Stimulated activated CD8-positive, alpha-beta memory T cell treated with anti-CD3 and anti-CD28 coated beads, Interleukin-4, amount 100 ng/mL, for 48 hours (primary cell): Measurements from ENCODE around the gene CSN2.
"Not testable (repeated sequence)": the region's sequence is repeated elsewhere in the genome, so short reads cannot be mapped to it uniquely, and the experiment has no call there.

Source experiments
- DNase-seq: peaks from one replicate; pipeline ENCODE4 v3.0.0-alpha.2; 2020

CSN2 gene

GRCh38 chr4:69965628-69966027, at the start of gene CSN2:
Gene CSN2, minus strand, starts transcription at chr4:69965728. Its CDS starts 4,733 bp downstream, at chr4:69960995.
- DNase-seq, result no peak

- no peak for DNase-seq
These were observed 43.2 kb upstream of the CSN2 start for GRCh38 chr4:70008771-70009170.

- DNase-seq, result no peak
These were observed 37.0 kb upstream of the CSN2 start for GRCh38 chr4:70002507-70002906.

GRCh38 chr4:70000711-70001110, 35.2 kb upstream of the CSN2 start:
- no peak for DNase-seq

GRCh38 chr4:69999420-69999819, 33.9 kb upstream of the CSN2 start:
- DNase-seq, result no peak

GRCh38 chr4:69995526-69996016, 30.0 kb upstream of the CSN2 start, which contains the start of gene STATH:
Gene STATH, plus strand, starts transcription at chr4:69995966. Its CDS starts 2,472 bp downstream, at chr4:69998438.
- DNase-seq, result no peak

- DNase-seq, result no peak
These were observed 29.3 kb upstream of the CSN2 start for GRCh38 chr4:69994782-69995181.

- no peak for DNase-seq
These were observed 25.5 kb upstream of the CSN2 start for GRCh38 chr4:69991016-69991415.

- DNase-seq, result no peak
These were observed 21.1 kb upstream of the CSN2 start for GRCh38 chr4:69986663-69987062.

GRCh38 chr4:69984030-69984443, 18.5 kb upstream of the CSN2 start:
- no peak for DNase-seq

GRCh38 chr4:69977582-69977981, 12.1 kb upstream of the CSN2 start:
- DNase-seq, result no peak

GRCh38 chr4:69974631-69975030, 9.1 kb upstream of the CSN2 start:
- no peak for DNase-seq

- DNase-seq, result no peak
These were observed 4.5 kb upstream of the CSN2 start for GRCh38 chr4:69970071-69970470.

GRCh38 chr4:69957209-69957608, 8.3 kb downstream of the CSN2 start:
- no peak for DNase-seq

GRCh38 chr4:69951602-69952001, 13.9 kb downstream of the CSN2 start:
- no peak for DNase-seq

- no peak for DNase-seq
These were observed 29.0 kb downstream of the CSN2 start for GRCh38 chr4:69936566-69936965.

GRCh38 chr4:69934150-69934549, 31.4 kb downstream of the CSN2 start:
- no peak for DNase-seq

GRCh38 chr4:69930768-69931167, 34.8 kb downstream of the CSN2 start, which contains the start of gene CSN1S1:
Gene CSN1S1, plus strand, starts transcription at chr4:69931068. Its CDS starts 1,488 bp downstream, at chr4:69932556.
- DNase-seq, result no peak

- DNase-seq, result not testable (repeated sequence)
These were observed 41.6 kb downstream of the CSN2 start for GRCh38 chr4:69923782-69924410.

- no peak for DNase-seq
These were observed 44.7 kb downstream of the CSN2 start for GRCh38 chr4:69920874-69921273.

- DNase-seq, result no peak
These were observed 55.3 kb downstream of the CSN2 start for GRCh38 chr4:69910016-69910782.

GRCh38 chr4:69909195-69909594, 56.3 kb downstream of the CSN2 start:
- DNase-seq, result no peak

- DNase-seq, result no peak
These were observed 58.4 kb downstream of the CSN2 start for GRCh38 chr4:69907151-69907550.
